DND-41 (cell line): ENCODE data around the gene DNAJA3.

Experiments used
- ATAC-seq: fragments of 200-7000 bp; cut with Tn5 transposase; 3 replicates; pipeline ENCODE4 v1.9.1; 2021; ENCODE audit warnings: low read depth; ENCODE audit not compliant: insufficient read depth
- DNase-seq: peaks from one replicate; pipeline ENCODE4 v3.0.0-alpha.2; 2020
- H2AFZ ChIP-seq: 2 replicates; pipeline ENCODE4 v1.6.0; 2012; ENCODE audit warnings: low read depth, low read length
- H3K27ac ChIP-seq: 2 replicates; pipeline ENCODE4 v1.5.1; 2012; ENCODE audit warnings: low read length, inconsistent platforms
- H3K27me3 ChIP-seq: fragments of 200-600 bp; sonication (generic); 2 replicates; pipeline ENCODE4 v1.6.0; 2012; ENCODE audit warnings: low read length, mild to moderate bottlenecking, inconsistent platforms; ENCODE audit not compliant: insufficient read depth, poor library complexity
- H3K36me3 ChIP-seq: 2 replicates; pipeline ENCODE4 v1.5.1; 2012; ENCODE audit warnings: low read length, inconsistent platforms; ENCODE audit not compliant: insufficient read depth
- H3K4me1 ChIP-seq: 2 replicates; pipeline ENCODE4 v1.5.1; 2012; ENCODE audit warnings: mild to moderate bottlenecking, low read length; ENCODE audit not compliant: insufficient read depth
- H3K4me2 ChIP-seq: 2 replicates; pipeline ENCODE4 v1.6.0; 2012; ENCODE audit warnings: mild to moderate bottlenecking, moderate library complexity, low read length, inconsistent platforms; ENCODE audit not compliant: insufficient read depth
- H3K4me3 ChIP-seq, 2 experiments: fragments of 200-600 bp in 1 of 2; shearing (Covaris generic) in 1 of 2; 2 replicates each; pipeline ENCODE4 v1.5.1; 2012 to 2016; ENCODE audit warnings: inconsistent platforms in 2 of 2, low read length in 2 of 2, mild to moderate bottlenecking in 2 of 2, low read depth in 1 of 2, moderate library complexity in 1 of 2
- H3K79me2 ChIP-seq: 2 replicates; pipeline ENCODE4 v1.6.0; 2012; ENCODE audit warnings: low read length, inconsistent platforms; ENCODE audit not compliant: insufficient read depth
- H3K9ac ChIP-seq: 2 replicates; pipeline ENCODE4 v1.6.0; 2012; ENCODE audit warnings: low read depth, mild to moderate bottlenecking, inconsistent platforms, low read length, moderate library complexity
- H3K9me3 ChIP-seq: 2 replicates; pipeline ENCODE4 v1.5.1; 2012; ENCODE audit warnings: low read length, moderate library complexity, mild to moderate bottlenecking, inconsistent platforms; ENCODE audit not compliant: insufficient read depth, severe bottlenecking
- H4K20me1 ChIP-seq: 2 replicates; pipeline ENCODE4 v1.6.0; 2012; ENCODE audit warnings: low read length; ENCODE audit not compliant: insufficient read depth
- EZH2 ChIP-seq: IDR thresholded peaks from 3 replicates; pipeline ENCODE4 v1.6.1; 2012; ENCODE audit warnings: borderline replicate concordance, low read depth, mild to moderate bottlenecking, moderate library complexity, low read length, inconsistent platforms; ENCODE audit not compliant: severe bottlenecking
- TF ChIP-seq, protein P1 (sequence below): IDR thresholded peaks from 2 replicates; pipeline ENCODE4 v1.5.1; 2012; ENCODE audit warnings: borderline replicate concordance, low read length, moderate library complexity, mild to moderate bottlenecking; ENCODE audit not compliant: poor library complexity, severe bottlenecking; ENCODE audit errors: extremely low read depth

The DNAJA3 gene

DNA sequence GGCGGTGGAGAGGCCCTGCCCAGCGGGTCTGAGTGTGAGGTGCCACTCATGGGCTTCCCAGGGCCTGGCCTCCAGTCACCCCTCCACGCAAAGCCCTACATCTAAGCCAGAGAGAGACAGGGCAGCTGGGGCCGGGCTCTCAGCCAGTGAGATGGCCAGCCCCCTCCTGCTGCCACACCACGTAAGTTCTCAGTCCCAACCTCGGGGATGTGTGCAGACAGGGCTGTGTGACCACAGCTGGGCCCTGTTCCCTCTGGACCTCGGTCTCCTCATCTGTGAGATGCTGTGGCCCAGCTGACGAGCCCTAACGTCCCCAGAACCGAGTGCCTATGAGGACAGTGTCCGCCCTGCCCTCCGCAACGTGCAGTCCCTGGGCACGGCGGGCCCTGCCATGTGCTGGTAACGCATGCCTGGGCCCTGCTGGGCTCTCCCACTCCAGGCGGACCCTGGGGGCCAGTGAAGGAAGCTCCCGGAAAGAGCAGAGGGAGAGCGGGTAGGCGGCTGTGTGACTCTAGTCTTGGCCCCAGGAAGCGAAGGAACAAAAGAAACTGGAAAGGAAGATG lies 42.8 kb upstream of the DNAJA3 start:
- H3K27ac ChIP-seq: no peak overlapping the region
- DNase-seq (no peak), ATAC-seq (no peak)
- no peak overlapping the region for H3K4me2 ChIP-seq
- no peaks in the 10 kb centered on the region for H3K4me1 ChIP-seq
- no peaks in the 10 kb centered on the region for H3K27me3 ChIP-seq
- H3K9ac ChIP-seq: no peak overlapping the region
- no peak overlapping the region for H3K4me3 ChIP-seq
- no peaks in the 10 kb centered on the region for H3K79me2 ChIP-seq
- H3K9me3 ChIP-seq: no peaks in the 10 kb centered on the region
- H3K36me3 ChIP-seq: peaks cover 50% of the 10 kb centered on the region
- no peak overlapping the region for H2AFZ ChIP-seq
- peaks cover 37% of the 10 kb centered on the region for H4K20me1 ChIP-seq
- TF ChIP-seq EZH2: no peak
- TF ChIP-seq, protein P1, sequence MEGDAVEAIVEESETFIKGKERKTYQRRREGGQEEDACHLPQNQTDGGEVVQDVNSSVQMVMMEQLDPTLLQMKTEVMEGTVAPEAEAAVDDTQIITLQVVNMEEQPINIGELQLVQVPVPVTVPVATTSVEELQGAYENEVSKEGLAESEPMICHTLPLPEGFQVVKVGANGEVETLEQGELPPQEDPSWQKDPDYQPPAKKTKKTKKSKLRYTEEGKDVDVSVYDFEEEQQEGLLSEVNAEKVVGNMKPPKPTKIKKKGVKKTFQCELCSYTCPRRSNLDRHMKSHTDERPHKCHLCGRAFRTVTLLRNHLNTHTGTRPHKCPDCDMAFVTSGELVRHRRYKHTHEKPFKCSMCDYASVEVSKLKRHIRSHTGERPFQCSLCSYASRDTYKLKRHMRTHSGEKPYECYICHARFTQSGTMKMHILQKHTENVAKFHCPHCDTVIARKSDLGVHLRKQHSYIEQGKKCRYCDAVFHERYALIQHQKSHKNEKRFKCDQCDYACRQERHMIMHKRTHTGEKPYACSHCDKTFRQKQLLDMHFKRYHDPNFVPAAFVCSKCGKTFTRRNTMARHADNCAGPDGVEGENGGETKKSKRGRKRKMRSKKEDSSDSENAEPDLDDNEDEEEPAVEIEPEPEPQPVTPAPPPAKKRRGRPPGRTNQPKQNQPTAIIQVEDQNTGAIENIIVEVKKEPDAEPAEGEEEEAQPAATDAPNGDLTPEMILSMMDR: no peak

DNA sequence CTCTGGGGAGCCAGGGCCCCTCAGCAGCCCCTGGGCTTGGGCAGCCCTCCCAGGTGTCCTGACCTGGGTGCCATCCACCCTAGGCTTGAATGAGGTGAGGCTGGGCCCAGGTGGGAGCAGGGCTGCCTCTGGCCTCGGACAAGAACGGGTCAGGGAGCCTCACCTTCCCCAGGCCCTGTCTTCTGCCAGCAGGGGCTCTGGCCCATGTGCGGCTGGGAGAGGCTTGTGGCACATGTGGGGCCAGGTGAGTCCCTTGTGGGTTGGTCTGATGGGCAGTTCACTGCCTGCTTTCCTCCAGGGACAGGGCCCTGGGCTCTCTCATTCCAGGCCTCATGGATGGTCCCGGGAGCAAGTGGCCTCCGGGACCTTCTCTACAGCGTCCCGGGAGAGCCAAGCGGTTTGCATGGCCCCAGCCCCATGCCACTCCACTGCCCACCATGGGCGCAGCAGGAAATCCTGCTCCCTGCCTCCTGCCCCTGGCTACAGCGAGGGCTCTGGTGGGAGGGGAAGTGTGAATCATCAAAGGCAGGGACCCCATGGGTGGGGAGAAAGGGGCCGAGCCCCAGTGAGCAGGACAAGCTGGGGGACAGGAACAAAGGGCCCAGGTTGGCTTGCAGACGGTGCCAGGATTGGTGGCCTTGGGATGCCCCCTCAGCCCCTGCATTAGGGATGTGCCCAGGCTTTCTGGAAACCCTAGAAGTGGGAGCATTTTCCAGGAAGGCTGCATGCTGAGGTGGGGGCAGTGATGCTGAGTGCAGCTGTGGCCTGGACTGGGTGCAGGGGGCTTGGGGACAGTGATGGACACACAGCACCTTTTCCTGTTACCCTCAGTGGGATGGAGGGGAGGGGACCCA lies 41.9 kb upstream of the DNAJA3 start:
- no peak overlapping the region for H3K9ac ChIP-seq

DNA sequence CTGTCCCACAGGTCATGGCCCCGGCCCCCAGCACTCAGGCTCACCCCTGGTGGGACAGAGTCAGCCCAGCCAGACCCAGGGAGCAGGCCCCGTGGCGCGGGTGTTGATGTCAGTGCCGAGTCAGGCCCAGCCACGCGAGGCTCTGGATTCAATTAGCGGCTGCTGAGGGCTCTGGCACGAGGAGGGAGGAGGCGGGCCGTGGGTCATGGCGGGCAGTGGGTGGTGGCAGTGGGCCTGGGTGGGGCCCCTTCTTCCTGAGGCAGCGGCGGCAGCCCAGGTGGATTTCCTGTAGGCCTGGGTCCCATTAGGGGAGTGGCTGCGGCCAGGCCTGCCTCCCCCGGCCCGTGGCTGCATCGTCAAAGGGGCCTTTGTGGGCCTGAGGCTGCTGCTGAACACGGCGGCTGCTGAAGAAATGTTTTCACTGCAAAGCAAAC lies 41.1 kb upstream of the DNAJA3 start:
- H3K9me3 ChIP-seq: no peaks in the 10 kb centered on the region
- H3K79me2 ChIP-seq: no peaks in the 10 kb centered on the region
- no peaks in the 10 kb centered on the region for H3K4me1 ChIP-seq
- no peaks in the 10 kb centered on the region for H3K27me3 ChIP-seq
- no peak overlapping the region for H3K4me3 ChIP-seq
- H3K9ac ChIP-seq: no peak overlapping the region
- H3K4me2 ChIP-seq: no peak overlapping the region
- H3K27ac ChIP-seq: no peak overlapping the region
- no peak for ATAC-seq
- no peak for DNase-seq
- TF ChIP-seq, protein P1: no peak
- no peak overlapping the region for H2AFZ ChIP-seq
- H4K20me1 ChIP-seq: peaks cover 29% of the 10 kb centered on the region
- H3K36me3 ChIP-seq: peaks cover 66% of the 10 kb centered on the region

More for the DNA sequence above, 41.9 kb upstream of the DNAJA3 start:
- ATAC-seq (no peak), DNase-seq (no peak)
- Histone ChIP-seq H3K4me2 (no peak overlapping the region), H4K20me1 (peaks cover 28% of the 10 kb centered on the region), H3K9me3 (no peaks in the 10 kb centered on the region), H3K27me3 (no peaks in the 10 kb centered on the region), H3K36me3 (peaks cover 59% of the 10 kb centered on the region), H2AFZ (no peak overlapping the region), H3K4me1 (no peaks in the 10 kb centered on the region), H3K79me2 (no peaks in the 10 kb centered on the region), H3K4me3 (no peak overlapping the region), H3K27ac (no peak overlapping the region)
- TF ChIP-seq EZH2: no peak
- TF ChIP-seq, protein P1: no peak
